ENCODE data around the gene RER1. TPM values are rescaled to one million over a fixed set of nuclear protein-coding genes. Genes with fewer than 3 reads are reported as not detected.

Gene RER1
- total and polyA plus RNA-seq, 8 donors: 89.6 to 167 (median 101) TPM

DNA sequence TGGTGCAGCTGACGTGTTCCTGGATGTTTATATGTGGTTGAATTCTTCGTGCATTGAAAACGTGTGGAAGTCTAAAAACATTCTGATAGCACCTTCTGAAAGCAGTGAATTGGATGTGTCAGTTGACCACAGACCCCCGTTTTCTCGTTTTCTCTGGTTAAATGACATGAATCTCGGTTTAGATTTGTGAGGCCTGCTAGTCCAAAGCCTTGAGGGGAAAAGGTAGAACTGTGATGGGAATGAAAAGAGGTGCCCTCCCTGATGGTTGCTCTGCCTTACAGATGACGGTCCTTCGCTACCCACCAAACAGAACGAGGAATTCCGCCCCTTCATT lies 8.9 kb downstream of the RER1 start:
- Histone ChIP-seq H3K9me3 (no peaks in the 10 kb centered on the region), H3K36me3 (peaks cover 4 to 97% of the 10 kb centered on the region in 2 donors), H3K27me3 (no peaks in the 10 kb centered on the region), H3K4me3 (no peak overlapping the region), H3K27ac (no peak overlapping the region), H3K4me1 (no peaks in the 10 kb centered on the region)
- DNase-seq: no peak
- TF ChIP-seq CTCF (IDR thresholded peaks at IDR 0.05): no peak
- intact Hi-C loops (cut with DNase I): no loop called here
- no peak for ATAC-seq

GRCh38 chr1:2400950-2401649 lies 9.5 kb downstream of the RER1 start:
- intact Hi-C loops (cut with DNase I): no loop called here
- no peak overlapping the region for H3K27ac ChIP-seq
- H3K4me3 ChIP-seq: no peak overlapping the region
- H3K36me3 ChIP-seq: peaks cover 4 to 97% of the 10 kb centered on the region in 2 donors
- no peaks in the 10 kb centered on the region for H3K9me3 ChIP-seq
- no peak for TF ChIP-seq CTCF (IDR thresholded peaks at IDR 0.05)
- H3K4me1 ChIP-seq: no peaks in the 10 kb centered on the region
- DNase-seq (no peak), ATAC-seq (no peak)
- no peaks in the 10 kb centered on the region for H3K27me3 ChIP-seq

DNA sequence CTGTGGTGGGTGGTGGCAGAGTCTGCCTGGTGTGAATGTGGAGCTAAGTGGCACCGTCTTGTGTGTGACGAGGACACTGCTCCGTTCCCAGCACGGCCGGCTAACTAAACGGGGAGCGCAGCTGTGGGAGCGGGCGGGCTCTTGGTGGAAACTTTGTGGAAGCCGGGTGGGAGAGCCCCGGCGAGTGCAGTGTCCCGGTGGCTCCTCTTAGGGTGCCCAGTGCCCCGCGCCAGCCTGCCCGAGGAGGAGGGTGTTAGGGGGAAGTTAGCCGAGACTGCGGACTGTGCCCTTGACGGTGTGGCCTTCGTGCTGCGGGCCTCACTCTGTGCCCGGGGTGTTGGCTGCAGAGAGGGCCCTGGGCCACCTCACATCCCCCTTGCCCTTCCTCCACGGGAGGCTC lies 10.8 kb downstream of the RER1 start:
- H3K4me3 ChIP-seq: no peak overlapping the region

DNA sequence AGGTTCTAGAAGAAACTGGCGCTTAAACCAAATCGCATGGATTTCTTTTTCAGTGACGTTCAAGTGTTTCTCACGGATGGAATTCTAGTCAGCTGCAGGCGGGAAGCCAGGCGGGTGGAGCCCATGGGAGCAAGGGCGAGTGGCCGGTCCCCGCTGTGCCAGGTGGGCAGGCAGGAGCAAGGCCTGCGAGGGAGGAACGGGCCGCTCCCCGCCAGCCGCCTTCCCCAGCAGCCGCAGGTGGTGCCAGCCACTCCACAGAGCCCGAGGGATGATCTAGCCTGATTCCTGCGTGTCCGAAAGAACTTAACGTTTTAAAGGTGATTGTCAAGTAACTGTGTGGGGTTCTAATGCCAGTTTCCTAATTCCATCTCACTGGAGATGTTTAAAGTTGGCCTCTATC lies 11.6 kb downstream of the RER1 start:
- DNase-seq (no peak), ATAC-seq (no peak)
- no peaks in the 10 kb centered on the region for H3K4me1 ChIP-seq
- H3K27ac ChIP-seq: no peak overlapping the region
- H3K9me3 ChIP-seq: no peaks in the 10 kb centered on the region
- no peak overlapping the region for H3K4me3 ChIP-seq
- H3K27me3 ChIP-seq: no peaks in the 10 kb centered on the region
- no peak for TF ChIP-seq CTCF (IDR thresholded peaks at IDR 0.05)
- H3K36me3 ChIP-seq: peaks cover 0 to 95% of the 10 kb centered on the region in 2 donors
- intact Hi-C loops (cut with DNase I): no loop called here

More for the DNA sequence above, 10.8 kb downstream of the RER1 start:
- Histone ChIP-seq H3K4me1 (no peaks in the 10 kb centered on the region), H3K27ac (no peak overlapping the region), H3K9me3 (no peaks in the 10 kb centered on the region), H3K36me3 (peaks cover under 1 to 96% of the 10 kb centered on the region in 2 donors), H3K27me3 (no peaks in the 10 kb centered on the region)
- DNase-seq (no peak), ATAC-seq (no peak)
- TF ChIP-seq CTCF (IDR thresholded peaks at IDR 0.05): no peak
- intact Hi-C loops (cut with DNase I): no loop called here

GRCh38 chr1:2404142-2404889 lies 12.7 kb downstream of the RER1 start:
- H3K36me3 ChIP-seq: peaks cover 0 to 92% of the 10 kb centered on the region in 2 donors
- no peaks in the 10 kb centered on the region for H3K9me3 ChIP-seq
- ATAC-seq: no peak
- no peak for DNase-seq
- no peaks in the 10 kb centered on the region for H3K27me3 ChIP-seq
- intact Hi-C loops (cut with DNase I): no loop called here
- H3K4me1 ChIP-seq: no peaks in the 10 kb centered on the region
- H3K27ac ChIP-seq: no peak overlapping the region
- H3K4me3 ChIP-seq: no peak overlapping the region
- no peak for TF ChIP-seq CTCF (IDR thresholded peaks at IDR 0.05)
